Tibial artery (tissue), 4 donors: ENCODE results near the gene CTNNBIP1.
A peak's percentile ranks its signal among the peaks of the same experiment; 100 is the strongest.

Source experiments
- DNase-seq, 2 donors: peaks; one replicate each; pipeline ENCODE4 v3.0.0-alpha.2; 2019
- H3K27ac ChIP-seq, 2 donors: fragments of 200-600 bp; sonication (generic) in 1 of 2; 1 replicate in 1 of 2; 2 replicates in 1 of 2; pipeline ENCODE4 v1.5.1; 2018 to 2019; ENCODE audit warnings: mild to moderate bottlenecking in 1 of 2
- H3K27me3 ChIP-seq, 2 donors: fragments of 200-600 bp; sonication (generic) in 1 of 2; one replicate each; pipeline versions ENCODE4 v1.5.1 to v1.6.0; 2016 to 2019
- H3K36me3 ChIP-seq, 3 donors: fragments of 200-600 bp; sonication (generic) in 2 of 3; one replicate each; pipeline ENCODE4 v1.5.1; 2016 to 2019; ENCODE audit warnings: mild to moderate bottlenecking in 2 of 3
- H3K4me1 ChIP-seq, 4 donors: fragments of 200-600 bp; sonication (generic) in 2 of 4; 1 replicate in 3 of 4; 2 replicates in 1 of 4; pipeline ENCODE4 v1.5.1; 2016 to 2019
- H3K4me3 ChIP-seq, 2 donors: fragments of 200-600 bp; sonication (generic) in 1 of 2; 1 replicate in 1 of 2; 2 replicates in 1 of 2; pipeline ENCODE4 v1.5.1; 2018 to 2019; ENCODE audit warnings: mild to moderate bottlenecking in 2 of 2
- H3K9me3 ChIP-seq, 3 donors: fragments of 200-600 bp; sonication (generic) in 1 of 3; one replicate each; pipeline ENCODE4 v1.5.1; 2016 to 2019
- intact Hi-C: fragments of 100-400 bp; cut with DNase I; formaldehyde crosslinking; loops from one replicate; pipeline ENCODE4 v1.15.0; 2023; ENCODE audit warnings: low total_unique reads
- TF ChIP-seq, protein P1 (sequence below), 2 experiments: fragments of 200-600 bp in 1 of 2; fragments of 450-650 bp in 1 of 2; IDR thresholded peaks; one replicate each; pipeline ENCODE4 v1.5.1; 2017 to 2019; ENCODE audit warnings: antibody characterized with exemption in 2 of 2, mild to moderate bottlenecking in 1 of 2, moderate library complexity in 1 of 2

The CTNNBIP1 gene

DNA sequence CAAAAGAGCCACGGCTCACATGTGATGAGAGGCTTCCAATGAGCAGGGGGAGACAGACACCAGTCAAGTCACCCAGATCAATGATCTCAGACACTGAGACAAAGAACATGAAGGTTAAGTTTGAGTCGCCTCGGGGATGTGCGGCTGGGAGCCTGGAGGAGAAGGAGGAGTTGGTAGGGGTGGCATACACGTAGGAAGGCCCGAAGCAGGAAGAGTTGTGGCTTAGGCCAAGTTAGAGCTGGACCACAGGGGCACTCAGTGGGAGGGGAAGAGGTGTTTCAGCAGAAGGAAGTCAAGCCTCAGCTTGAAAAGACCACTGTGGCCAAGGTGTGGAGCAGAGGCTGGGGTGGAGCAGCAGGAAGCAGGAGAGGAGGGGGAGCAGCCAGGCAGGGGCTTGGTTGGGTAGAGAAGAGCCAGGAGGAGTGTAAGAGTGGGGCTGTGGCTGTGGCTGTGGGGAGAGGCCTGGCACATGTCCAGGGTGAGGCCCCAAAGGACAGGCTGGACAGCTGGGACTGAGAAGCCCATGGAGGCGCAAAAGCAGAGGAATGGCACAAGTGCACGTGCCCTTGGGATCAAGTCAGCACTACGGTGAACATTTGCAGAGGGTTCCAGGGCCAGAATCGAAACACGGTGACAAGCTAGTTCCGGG is 27.6 kb downstream of the CTNNBIP1 start:
- TF ChIP-seq, protein P1, sequence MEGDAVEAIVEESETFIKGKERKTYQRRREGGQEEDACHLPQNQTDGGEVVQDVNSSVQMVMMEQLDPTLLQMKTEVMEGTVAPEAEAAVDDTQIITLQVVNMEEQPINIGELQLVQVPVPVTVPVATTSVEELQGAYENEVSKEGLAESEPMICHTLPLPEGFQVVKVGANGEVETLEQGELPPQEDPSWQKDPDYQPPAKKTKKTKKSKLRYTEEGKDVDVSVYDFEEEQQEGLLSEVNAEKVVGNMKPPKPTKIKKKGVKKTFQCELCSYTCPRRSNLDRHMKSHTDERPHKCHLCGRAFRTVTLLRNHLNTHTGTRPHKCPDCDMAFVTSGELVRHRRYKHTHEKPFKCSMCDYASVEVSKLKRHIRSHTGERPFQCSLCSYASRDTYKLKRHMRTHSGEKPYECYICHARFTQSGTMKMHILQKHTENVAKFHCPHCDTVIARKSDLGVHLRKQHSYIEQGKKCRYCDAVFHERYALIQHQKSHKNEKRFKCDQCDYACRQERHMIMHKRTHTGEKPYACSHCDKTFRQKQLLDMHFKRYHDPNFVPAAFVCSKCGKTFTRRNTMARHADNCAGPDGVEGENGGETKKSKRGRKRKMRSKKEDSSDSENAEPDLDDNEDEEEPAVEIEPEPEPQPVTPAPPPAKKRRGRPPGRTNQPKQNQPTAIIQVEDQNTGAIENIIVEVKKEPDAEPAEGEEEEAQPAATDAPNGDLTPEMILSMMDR (IDR thresholded peaks at IDR 0.05), result no peak
- H3K9me3 ChIP-seq, result no peaks in the 10 kb centered on the region
- intact Hi-C loops, result no loop called here

DNA sequence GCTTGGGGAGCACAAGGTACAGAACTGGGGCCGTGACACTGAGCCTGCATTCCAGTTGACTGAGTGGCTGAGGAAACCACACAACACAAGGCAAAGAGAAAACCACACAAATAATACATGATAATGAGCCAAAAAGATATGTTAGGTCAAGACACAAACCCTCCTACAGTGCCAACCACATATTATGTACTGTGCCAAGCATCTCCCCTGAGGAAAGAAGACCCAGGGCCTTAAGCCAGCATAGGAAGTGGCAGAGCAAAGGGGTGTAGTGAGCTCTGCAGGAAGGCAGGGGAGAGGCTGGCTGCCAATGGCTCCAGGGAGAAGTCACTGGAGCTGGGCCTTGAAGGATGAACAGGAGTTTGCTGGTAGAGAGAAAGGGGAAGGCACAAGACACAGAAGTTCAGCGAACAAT is 28.2 kb downstream of the CTNNBIP1 start:
- peaks cover 0 to 10% (median 0%) of the 10 kb centered on the region in 4 donors for H3K4me1 ChIP-seq
- DNase-seq, result no peak
- peaks cover 0 to 9% (median 0%) of the 10 kb centered on the region in 3 donors for H3K36me3 ChIP-seq
- H3K27me3 ChIP-seq, result no peaks in the 10 kb centered on the region
- no peak overlapping the region for H3K27ac ChIP-seq
- H3K4me3 ChIP-seq, result no peak overlapping the region
- no peaks in the 10 kb centered on the region for H3K9me3 ChIP-seq
- TF ChIP-seq, protein P1 (IDR thresholded peaks at IDR 0.05), result no peak
- intact Hi-C loops, result no loop called here

More for the DNA sequence above, 27.6 kb downstream of the CTNNBIP1 start:
- no peak for DNase-seq
- H3K4me3 ChIP-seq, result no peak overlapping the region
- peaks cover 0 to 10% (median 0%) of the 10 kb centered on the region in 4 donors for H3K4me1 ChIP-seq
- H3K36me3 ChIP-seq, result peaks cover 0 to 12% (median 0%) of the 10 kb centered on the region in 3 donors
- no peaks in the 10 kb centered on the region for H3K27me3 ChIP-seq
- no peak overlapping the region for H3K27ac ChIP-seq

DNA sequence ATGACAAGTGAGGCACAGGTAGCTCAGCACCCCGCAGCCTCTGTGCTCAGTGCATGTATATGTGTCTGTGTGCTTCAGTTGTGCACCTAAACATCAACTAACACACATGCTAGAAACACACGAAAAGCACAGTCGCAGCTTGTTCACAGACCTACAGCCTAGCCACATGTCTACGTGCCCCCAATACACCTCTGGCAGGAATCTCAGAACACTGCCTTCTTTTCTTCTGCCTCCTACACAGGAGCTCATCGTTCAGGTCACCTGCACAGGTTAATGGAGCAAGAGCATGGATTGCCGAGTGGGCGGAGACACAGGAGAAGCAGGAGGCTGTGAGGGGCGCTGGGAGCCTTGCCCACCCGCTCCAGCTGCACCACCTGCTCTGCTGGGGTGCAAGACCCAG is 31.7 kb downstream of the CTNNBIP1 start:
- intact Hi-C loops, result loop anchor here (5.0 kb wide), 1 partner anchor 64 kb away; the partner anchor contains the start of genes LZIC and NMNAT1
- Histone ChIP-seq H3K9me3 (no peaks in the 10 kb centered on the region), H3K27ac (no peak overlapping the region), H3K27me3 (no peaks in the 10 kb centered on the region), H3K4me3 (no peak overlapping the region), H3K4me1 (peaks cover 0 to 22% (median 14%) of the 10 kb centered on the region in 4 donors), H3K36me3 (no peaks in the 10 kb centered on the region)
- no peak for DNase-seq
- TF ChIP-seq, protein P1 (IDR thresholded peaks at IDR 0.05), result no peak

DNA sequence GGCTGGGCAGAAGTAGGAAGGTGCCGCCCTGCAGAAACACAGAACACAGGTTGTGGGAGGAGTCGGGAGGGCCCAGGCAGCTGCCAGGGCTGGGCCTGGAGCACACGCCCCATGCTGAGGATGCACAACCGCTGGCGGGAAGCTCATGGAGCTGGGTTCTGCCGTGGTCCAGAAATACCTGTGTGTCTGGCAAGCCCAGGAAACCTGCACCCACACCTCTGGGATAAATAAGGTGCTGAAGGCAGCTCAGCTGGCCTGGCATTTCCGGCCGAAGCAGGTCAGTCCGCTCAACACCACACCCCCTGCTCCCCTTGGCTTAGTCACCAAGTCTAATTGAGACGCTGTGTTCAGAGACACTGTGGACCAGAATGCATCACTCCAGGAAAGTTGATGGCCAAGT is 32.1 kb downstream of the CTNNBIP1 start:
- TF ChIP-seq, protein P1 (IDR thresholded peaks at IDR 0.05), result no peak
- Histone ChIP-seq H3K4me1 (peaks cover 0 to 22% (median 14%) of the 10 kb centered on the region in 4 donors), H3K36me3 (no peaks in the 10 kb centered on the region), H3K9me3 (no peaks in the 10 kb centered on the region), H3K27me3 (no peaks in the 10 kb centered on the region), H3K27ac (no peak overlapping the region), H3K4me3 (no peak overlapping the region)
- intact Hi-C loops, result loop anchor here (5.0 kb wide), 1 partner anchor 64 kb away; the partner anchor contains the start of genes LZIC and NMNAT1
- no peak for DNase-seq

DNA sequence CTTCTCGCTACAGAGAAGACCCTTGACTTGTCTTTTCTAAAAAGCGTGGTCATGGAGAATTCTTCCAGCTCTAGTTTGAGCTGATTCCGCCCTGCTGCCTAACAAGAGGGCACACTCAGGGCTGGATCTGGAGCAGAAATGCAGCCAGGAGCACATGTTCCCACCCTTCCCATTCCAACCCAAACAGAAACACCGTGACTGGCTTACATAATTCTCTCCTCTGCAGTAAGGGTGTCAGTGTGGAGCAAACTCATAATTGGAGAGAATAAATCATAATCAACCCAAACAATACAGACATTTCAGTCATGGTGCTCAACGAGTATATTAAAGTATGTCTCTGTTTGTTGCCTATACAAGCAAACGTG is 34.5 kb downstream of the CTNNBIP1 start:
- Histone ChIP-seq H3K4me3 (peak overlapping the region; percentile 18 to 24), H3K9me3 (no peaks in the 10 kb centered on the region), H3K27me3 (no peaks in the 10 kb centered on the region), H3K4me1 (peaks cover 0 to 17% (median 12%) of the 10 kb centered on the region in 4 donors), H3K27ac (peak overlapping the region; percentile 42 to 60), H3K36me3 (peaks cover 0 to 19% (median 12%) of the 10 kb centered on the region in 3 donors)
- intact Hi-C loops, result loop anchor here (5.0 kb wide), 1 partner anchor 67 kb away; the partner anchor contains the start of genes LZIC and NMNAT1
- no peak for DNase-seq
- TF ChIP-seq, protein P1 (IDR thresholded peaks at IDR 0.05), result no peak
